ENCODE measurements around the gene RAD23A.

DNA sequence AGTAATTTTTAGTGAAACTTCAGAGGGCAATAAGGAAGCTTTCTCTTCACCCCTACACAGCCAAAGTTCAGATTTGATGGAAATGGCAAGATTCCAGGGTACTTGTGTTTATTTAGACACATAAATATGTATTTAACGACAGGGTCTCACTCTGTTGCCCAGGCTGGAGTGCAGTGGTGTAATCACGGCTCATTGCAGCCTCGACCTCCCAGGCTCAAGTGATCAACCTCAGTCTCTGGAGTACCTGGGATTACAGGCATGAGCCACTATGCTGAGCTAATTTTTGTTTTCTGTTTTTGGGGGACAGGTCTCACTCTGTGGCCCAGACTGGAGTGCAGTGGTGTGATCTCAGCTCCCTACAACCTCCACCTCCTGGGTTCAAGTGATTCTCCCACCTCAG lies 24.6 kb upstream of the RAD23A start:
- TF ChIP-seq, protein P1, sequence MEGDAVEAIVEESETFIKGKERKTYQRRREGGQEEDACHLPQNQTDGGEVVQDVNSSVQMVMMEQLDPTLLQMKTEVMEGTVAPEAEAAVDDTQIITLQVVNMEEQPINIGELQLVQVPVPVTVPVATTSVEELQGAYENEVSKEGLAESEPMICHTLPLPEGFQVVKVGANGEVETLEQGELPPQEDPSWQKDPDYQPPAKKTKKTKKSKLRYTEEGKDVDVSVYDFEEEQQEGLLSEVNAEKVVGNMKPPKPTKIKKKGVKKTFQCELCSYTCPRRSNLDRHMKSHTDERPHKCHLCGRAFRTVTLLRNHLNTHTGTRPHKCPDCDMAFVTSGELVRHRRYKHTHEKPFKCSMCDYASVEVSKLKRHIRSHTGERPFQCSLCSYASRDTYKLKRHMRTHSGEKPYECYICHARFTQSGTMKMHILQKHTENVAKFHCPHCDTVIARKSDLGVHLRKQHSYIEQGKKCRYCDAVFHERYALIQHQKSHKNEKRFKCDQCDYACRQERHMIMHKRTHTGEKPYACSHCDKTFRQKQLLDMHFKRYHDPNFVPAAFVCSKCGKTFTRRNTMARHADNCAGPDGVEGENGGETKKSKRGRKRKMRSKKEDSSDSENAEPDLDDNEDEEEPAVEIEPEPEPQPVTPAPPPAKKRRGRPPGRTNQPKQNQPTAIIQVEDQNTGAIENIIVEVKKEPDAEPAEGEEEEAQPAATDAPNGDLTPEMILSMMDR (IDR thresholded peaks at IDR 0.05) = no peak
- TF ChIP-seq POLR2AphosphoS5 (IDR thresholded peaks at IDR 0.05) = no peak

All from prostate gland (tissue), 2 donors.